ENCODE data around the gene RIBC1. TPM values are rescaled to one million over a fixed set of nuclear protein-coding genes. Genes with fewer than 3 reads are reported as not detected.

The RIBC1 gene
- total RNA-seq, 1 donor from 2014 or later, result 0.60 TPM

DNA sequence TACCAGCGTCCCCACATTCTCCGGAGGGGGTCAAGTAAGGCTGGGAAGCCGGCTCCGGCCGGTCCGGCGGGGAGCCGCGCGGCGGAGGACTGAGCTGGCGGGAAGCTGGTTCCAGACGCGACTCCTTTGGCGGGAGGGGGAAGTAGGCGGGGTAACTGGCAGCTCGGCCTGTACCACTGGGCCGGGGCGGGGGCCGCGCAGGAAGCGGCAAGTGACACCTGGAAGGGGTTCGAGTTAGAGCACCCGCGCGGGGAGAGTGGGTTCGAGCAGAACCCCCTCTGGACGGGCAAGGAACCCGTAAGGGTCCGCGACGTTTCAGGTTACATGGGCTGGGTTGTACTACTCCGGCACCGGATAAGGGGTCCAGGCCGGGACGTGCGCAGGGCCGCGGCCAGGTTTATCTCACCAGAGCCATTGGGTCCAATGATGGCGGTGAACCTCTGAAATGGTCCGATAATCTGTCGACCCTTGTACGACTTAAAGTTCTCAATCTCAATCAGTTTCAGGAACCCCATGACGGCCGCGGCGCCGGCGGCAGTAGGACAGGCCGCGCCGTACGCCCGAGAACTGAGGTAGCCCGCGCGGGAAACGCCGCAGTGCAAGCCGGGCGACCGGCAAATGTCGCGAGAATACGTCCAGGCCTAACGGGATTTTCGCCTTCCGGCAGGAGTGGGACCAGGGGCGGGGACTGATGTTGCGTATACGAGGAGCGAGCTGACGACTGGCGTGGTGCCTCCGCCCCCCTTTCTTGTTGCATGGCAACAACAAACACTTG, 400 bp upstream of the RIBC1 start, which contains the start of gene SMC1A:
TSS of gene SMC1A (minus strand) at position 569 of the 775 bp plus-strand sequence. CDS start at position 515, 54 bp downstream.
- Mint-ChIP-seq H3K4me3 (ENCODE audit: unreplicated experiment) (peak within 1 kb of the TSS; percentile 99), H3K27ac (ENCODE audit: unreplicated experiment) (peak within 1 kb of the TSS; percentile 99), H3K27me3 (ENCODE audit: low read depth) (no peaks in the 10 kb centered on the region), H3K36me3 (ENCODE audit: low read depth) (no peaks in the 10 kb centered on the region), H3K9me3 (ENCODE audit: low read depth) (peaks cover 6% of the 10 kb centered on the region), H3K4me1 (ENCODE audit: low read depth) (peaks cover 19% of the 10 kb centered on the region)
- peak; percentile 97 for DNase-seq (ENCODE audit: low spot score)
- TF ChIP-seq, protein P1, sequence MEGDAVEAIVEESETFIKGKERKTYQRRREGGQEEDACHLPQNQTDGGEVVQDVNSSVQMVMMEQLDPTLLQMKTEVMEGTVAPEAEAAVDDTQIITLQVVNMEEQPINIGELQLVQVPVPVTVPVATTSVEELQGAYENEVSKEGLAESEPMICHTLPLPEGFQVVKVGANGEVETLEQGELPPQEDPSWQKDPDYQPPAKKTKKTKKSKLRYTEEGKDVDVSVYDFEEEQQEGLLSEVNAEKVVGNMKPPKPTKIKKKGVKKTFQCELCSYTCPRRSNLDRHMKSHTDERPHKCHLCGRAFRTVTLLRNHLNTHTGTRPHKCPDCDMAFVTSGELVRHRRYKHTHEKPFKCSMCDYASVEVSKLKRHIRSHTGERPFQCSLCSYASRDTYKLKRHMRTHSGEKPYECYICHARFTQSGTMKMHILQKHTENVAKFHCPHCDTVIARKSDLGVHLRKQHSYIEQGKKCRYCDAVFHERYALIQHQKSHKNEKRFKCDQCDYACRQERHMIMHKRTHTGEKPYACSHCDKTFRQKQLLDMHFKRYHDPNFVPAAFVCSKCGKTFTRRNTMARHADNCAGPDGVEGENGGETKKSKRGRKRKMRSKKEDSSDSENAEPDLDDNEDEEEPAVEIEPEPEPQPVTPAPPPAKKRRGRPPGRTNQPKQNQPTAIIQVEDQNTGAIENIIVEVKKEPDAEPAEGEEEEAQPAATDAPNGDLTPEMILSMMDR (IDR thresholded peaks at IDR 0.05), result no peak

DNA sequence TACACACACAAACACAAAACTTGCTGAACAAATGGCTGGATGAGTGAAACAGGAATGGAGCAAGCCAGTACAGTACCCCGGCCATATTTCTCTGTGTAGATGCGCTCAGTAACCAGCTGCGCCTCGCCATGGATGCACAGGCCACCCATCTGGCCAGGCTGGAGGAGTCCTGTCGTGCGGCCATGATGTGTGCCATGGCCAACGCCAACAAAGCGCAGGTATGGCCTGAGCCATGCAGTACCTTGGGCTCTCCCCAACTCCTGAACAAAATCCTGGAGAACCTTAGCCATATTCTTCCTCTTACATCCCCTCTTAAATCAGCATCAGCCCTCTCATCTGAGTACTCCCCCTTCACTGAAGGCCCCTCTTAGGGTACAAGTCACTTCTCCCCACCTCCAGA, 7.1 kb downstream of the RIBC1 start:
- Mint-ChIP-seq H3K27ac (ENCODE audit: unreplicated experiment) (no peak overlapping the region), H3K27me3 (ENCODE audit: low read depth) (no peaks in the 10 kb centered on the region), H3K9me3 (ENCODE audit: low read depth) (peaks cover 12% of the 10 kb centered on the region), H3K36me3 (ENCODE audit: low read depth) (peaks cover 5% of the 10 kb centered on the region), H3K4me3 (ENCODE audit: unreplicated experiment) (no peak overlapping the region), H3K4me1 (ENCODE audit: low read depth) (peaks cover 11% of the 10 kb centered on the region)
- TF ChIP-seq, protein P1 (IDR thresholded peaks at IDR 0.05), result no peak
- no peak for DNase-seq (ENCODE audit: low spot score)

DNA sequence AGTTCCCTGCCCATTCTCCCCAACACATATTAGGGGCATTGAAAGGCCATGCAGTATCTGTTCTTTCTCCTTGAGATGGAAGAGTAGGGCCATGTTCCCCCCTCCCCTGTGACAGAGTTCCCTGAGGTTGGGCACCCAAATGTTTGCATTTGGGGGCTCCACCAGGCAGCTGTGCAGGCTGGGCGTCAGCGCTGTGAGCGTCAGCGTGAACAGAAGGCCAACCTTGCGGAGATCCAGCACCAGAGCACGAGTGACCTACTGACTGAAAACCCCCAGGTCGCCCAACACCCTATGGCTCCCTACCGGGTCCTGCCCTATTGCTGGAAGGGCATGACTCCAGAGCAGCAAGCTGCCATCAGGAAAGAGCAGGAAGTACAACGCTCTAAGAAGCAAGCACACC, 7.6 kb downstream of the RIBC1 start:
- H3K27me3 Mint-ChIP-seq (ENCODE audit: low read depth), result no peaks in the 10 kb centered on the region
- peaks cover 12% of the 10 kb centered on the region for H3K9me3 Mint-ChIP-seq (ENCODE audit: low read depth)
- no peak for DNase-seq (ENCODE audit: low spot score)
- H3K36me3 Mint-ChIP-seq (ENCODE audit: low read depth), result peaks cover 5% of the 10 kb centered on the region
- TF ChIP-seq, protein P1 (IDR thresholded peaks at IDR 0.05), result no peak
- H3K4me3 Mint-ChIP-seq (ENCODE audit: unreplicated experiment), result no peak overlapping the region
- H3K27ac Mint-ChIP-seq (ENCODE audit: unreplicated experiment), result no peak overlapping the region
- H3K4me1 Mint-ChIP-seq (ENCODE audit: low read depth), result peaks cover 12% of the 10 kb centered on the region

DNA sequence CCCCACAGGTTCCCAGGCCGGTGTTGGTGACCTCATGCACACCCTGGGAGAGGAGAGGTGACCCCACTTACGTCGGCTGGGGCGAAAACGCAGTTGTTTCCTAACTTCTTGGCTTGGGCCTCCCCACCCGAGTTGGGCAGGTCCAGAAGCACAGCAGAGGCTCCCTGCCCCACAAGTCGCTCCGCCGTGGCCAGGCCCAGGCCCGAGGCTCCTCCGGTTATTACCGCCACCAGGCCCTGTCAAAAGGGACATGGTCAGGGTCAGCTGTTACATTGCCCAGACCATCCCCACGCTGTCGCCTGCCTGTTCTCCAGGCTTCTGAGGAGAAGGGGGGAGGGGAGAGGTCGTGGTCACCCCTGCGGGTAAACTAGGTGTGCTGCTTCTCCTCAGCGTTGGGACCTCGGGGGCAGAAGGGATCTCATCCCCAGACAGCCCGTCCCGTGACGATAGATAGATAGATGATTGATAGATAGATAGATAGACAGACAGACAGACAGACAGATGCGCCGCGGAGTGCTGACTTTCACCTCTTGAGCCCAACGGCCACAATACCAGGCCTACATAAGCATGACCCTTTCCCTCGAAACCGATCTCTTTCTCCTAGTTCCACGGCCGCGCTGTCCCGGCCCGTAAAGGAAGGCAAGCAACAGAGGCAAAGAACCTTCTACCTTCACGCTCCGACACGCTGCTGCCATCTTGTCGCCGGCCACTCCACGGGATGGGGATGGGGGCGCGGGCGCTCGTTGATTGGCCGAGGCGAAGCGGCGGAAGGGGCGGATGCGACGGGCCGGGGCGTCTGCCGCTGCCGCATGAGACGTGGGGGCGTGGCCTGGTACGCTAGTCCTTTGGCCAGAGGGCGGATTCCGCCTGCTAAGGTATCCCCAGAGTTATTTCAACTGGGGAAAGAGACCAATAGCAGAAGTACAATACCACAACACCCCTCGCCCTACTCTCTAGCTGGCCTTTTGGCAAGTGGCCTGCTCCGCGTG, 11.3 kb downstream of the RIBC1 start, which contains the start of gene HSD17B10:
TSS of gene HSD17B10 (minus strand) at position 720 of the 989 bp plus-strand sequence. CDS start at position 695, 25 bp downstream.
- peak; percentile 96 for DNase-seq (ENCODE audit: low spot score)
- Mint-ChIP-seq H3K27ac (ENCODE audit: unreplicated experiment) (peak within 1 kb of the TSS; percentile 90), H3K9me3 (ENCODE audit: low read depth) (peaks cover 13% of the 10 kb centered on the region), H3K4me3 (ENCODE audit: unreplicated experiment) (peak within 1 kb of the TSS; percentile 97), H3K27me3 (ENCODE audit: low read depth) (no peaks in the 10 kb centered on the region), H3K4me1 (ENCODE audit: low read depth) (peaks cover 12% of the 10 kb centered on the region), H3K36me3 (ENCODE audit: low read depth) (peaks cover 5% of the 10 kb centered on the region)
- TF ChIP-seq, protein P1 (IDR thresholded peaks at IDR 0.05), result no peak

DNA sequence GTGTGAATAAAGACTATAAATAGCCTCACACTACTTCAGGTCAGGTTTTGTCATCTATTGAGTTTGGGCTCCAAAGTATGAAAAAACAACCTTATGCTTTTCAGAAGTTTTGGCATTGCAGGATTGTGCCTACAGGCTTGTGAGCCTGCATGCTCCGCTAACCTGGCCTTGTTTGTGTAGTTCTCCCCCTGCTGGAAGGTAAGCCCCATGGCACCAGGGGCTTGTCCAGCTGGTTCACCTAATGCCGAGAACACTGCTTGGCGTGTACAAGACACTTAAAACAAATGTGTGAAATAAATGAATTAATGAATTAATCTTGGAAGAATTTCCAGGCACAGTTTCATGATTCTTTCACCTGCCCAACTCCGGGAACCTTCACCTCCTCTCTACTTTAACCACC, 13.3 kb downstream of the RIBC1 start:
- no peaks in the 10 kb centered on the region for H3K27me3 Mint-ChIP-seq (ENCODE audit: low read depth)
- TF ChIP-seq, protein P1 (IDR thresholded peaks at IDR 0.05), result peak; percentile 80
- H3K9me3 Mint-ChIP-seq (ENCODE audit: low read depth), result peaks cover 8% of the 10 kb centered on the region
- H3K4me1 Mint-ChIP-seq (ENCODE audit: low read depth), result peaks cover 18% of the 10 kb centered on the region
- no peak overlapping the region for H3K4me3 Mint-ChIP-seq (ENCODE audit: unreplicated experiment)
- no peak for DNase-seq (ENCODE audit: low spot score)
- H3K36me3 Mint-ChIP-seq (ENCODE audit: low read depth), result peaks cover 2% of the 10 kb centered on the region
- no peak overlapping the region for H3K27ac Mint-ChIP-seq (ENCODE audit: unreplicated experiment)

All from chondrocyte (in vitro differentiated cells).